ENCODE measurements around the gene ZNF19. TPM values are rescaled to one million over a fixed set of nuclear protein-coding genes. Genes with fewer than 3 reads are reported as not detected.

ZNF19 gene
- total and polyA plus RNA-seq, 2 donors (not counting 3 experiments of a cell fraction or from before 2014, with no cell fraction given): 0.98 to 2.6 TPM

DNA sequence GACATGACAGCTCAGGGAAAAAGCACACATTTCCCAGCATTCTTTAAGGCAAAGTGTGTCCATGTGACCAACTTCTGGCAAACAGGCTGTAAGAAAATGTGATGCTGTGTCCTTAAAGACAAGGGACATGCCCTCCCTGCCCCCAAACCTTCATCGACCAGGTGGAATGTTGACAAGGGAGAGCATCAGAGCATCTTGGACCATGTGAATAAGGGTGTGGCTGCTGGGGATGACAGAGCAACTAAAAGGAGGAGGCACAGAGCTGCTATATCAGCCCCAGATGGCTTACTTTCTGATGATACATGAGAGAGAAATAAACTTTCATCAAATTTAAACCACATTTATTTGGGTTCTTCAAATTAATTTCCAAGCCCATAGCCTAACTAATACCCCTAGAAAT lies 24.9 kb downstream of the ZNF19 start:
- Histone ChIP-seq H3K9me1 (replicated peaks; ENCODE audit: control insufficient read depth, extremely low read depth, insufficient read depth, low read length) (no peaks in the 10 kb centered on the region), H3K4me1 (ENCODE audit: control insufficient read depth, extremely low read depth, insufficient read depth, low read length) (peaks cover 15% of the 10 kb centered on the region), H3K27ac (ENCODE audit: insufficient read depth, low read depth, low read length) (no peak overlapping the region), H3K4me2 (ENCODE audit: insufficient read depth, low read length) (no peak overlapping the region), H3K79me2 (ENCODE audit: control insufficient read depth, insufficient read depth, low read length) (peaks cover 2% of the 10 kb centered on the region), H3K9ac (replicated peaks; ENCODE audit: extremely low read depth, insufficient read depth, low read length) (no peak overlapping the region), H4K20me1 (replicated peaks; ENCODE audit: control insufficient read depth, extremely low read depth, insufficient read depth, low read length) (no peaks in the 10 kb centered on the region), H2AFZ (ENCODE audit: low read depth, low read length) (no peak overlapping the region), H3K9me3 (replicated peaks; ENCODE audit: control insufficient read depth, insufficient read depth, low read length) (no peaks in the 10 kb centered on the region), H3K4me3 (replicated peaks in 1 of 3; ENCODE audit: insufficient read depth in 1 of 3, low read depth in 1 of 3, low read length in 3 of 3) (no peak overlapping the region), H3K27me3 (ENCODE audit: control insufficient read depth in 2 of 2, insufficient read depth in 2 of 2, low read length in 2 of 2) (no peaks in the 10 kb centered on the region), H3K36me3 (ENCODE audit: control insufficient read depth in 2 of 2, extremely low read depth in 1 of 2, insufficient read depth in 2 of 2, low read length in 2 of 2) (no peaks in the 10 kb centered on the region)
- ChIA-PET POLR2A (interaction anchor here (0.6 kb wide), 1 partner anchor 137 kb away, joined by 3 read pairs; no protein-coding TSS in a partner anchor), CTCF (interaction anchor here (1.5 kb wide), 1 partner anchor 15 kb away, joined by 9 read pairs; no protein-coding TSS in a partner anchor)
- dilution Hi-C loops (cut with MboI; ENCODE audit: extremely low pct_ligation_motif_present, low sequenced_read_pairs) (no loop called here), intact Hi-C loops (cut with micrococcal nuclease) (no loop called here)
- no peak for FAIRE-seq
- DNase-seq (ENCODE audit: low read depth, low spot score): no peak
- BruUV-seq (replicated peaks): no TSS peak
- TF ChIP-seq FOS (IDR thresholded peaks at IDR 0.05; ENCODE audit: borderline replicate concordance, insufficient read depth, low read length) (no peak), GATA2 (IDR thresholded peaks at IDR 0.05; ENCODE audit: insufficient read depth, insufficient read length, low read depth, low read length) (no peak), MAX (IDR thresholded peaks at IDR 0.05; ENCODE audit: insufficient read depth, insufficient read length) (no peak), CTCF (IDR thresholded peaks at IDR 0.05; ENCODE audit: extremely low read depth in 1 of 2, insufficient read depth in 1 of 2, low read depth in 1 of 2, low read length in 2 of 2) (no peak), POLR2AphosphoS5 (IDR thresholded peaks at IDR 0.05; ENCODE audit: insufficient read depth, low read depth, low read length) (no peak), POLR2A (IDR thresholded peaks at IDR 0.05; ENCODE audit: low read depth, low read length) (no peak), EZH2 (IDR thresholded peaks at IDR 0.05; ENCODE audit: borderline replicate concordance, low read depth, low read length, severe bottlenecking) (no peak), JUN (IDR thresholded peaks at IDR 0.05; ENCODE audit: borderline replicate concordance, insufficient read depth, insufficient read length, low read depth) (no peak), MYC (IDR thresholded peaks at IDR 0.05; ENCODE audit: low read depth, low read length) (no peak)

Measured in endothelial cell of umbilical vein (primary cell).